ENCODE data around the gene CDHR1. TPM values are rescaled to one million over a fixed set of nuclear protein-coding genes. Genes with fewer than 3 reads are reported as not detected.
"Not testable (repeated sequence)": the region's sequence is repeated elsewhere in the genome, so short reads cannot be mapped to it uniquely, and the experiment has no call there.

The CDHR1 gene
- not detected in 2 replicates for total RNA-seq (2012; rRNA removed)

GRCh38 chr10:84194424-84195043 lies at the start of gene CDHR1:
Gene CDHR1, plus strand, starts transcription at chr10:84194537. Its CDS starts 224 bp downstream, at chr10:84194761.
- H3K36me3 ChIP-seq (ENCODE audit: insufficient read depth, low read length) = no peaks in the 10 kb centered on the region
- H3K9me3 ChIP-seq (replicated peaks; ENCODE audit: low read length) = no peaks in the 10 kb centered on the region
- H3K4me1 ChIP-seq (ENCODE audit: control insufficient read depth, insufficient read depth, low read length) = no peaks in the 10 kb centered on the region
- peak within 1 kb of the TSS; percentile 75 for H3K4me2 ChIP-seq (ENCODE audit: low read length)
- no peak within 1 kb of the TSS for H3K9ac ChIP-seq (ENCODE audit: low read depth, low read length)
- peaks cover 59% of the 10 kb centered on the region for H3K27me3 ChIP-seq (ENCODE audit: control insufficient read depth, insufficient read depth, low read length)
- H3K4me3 ChIP-seq (ENCODE audit: low read length) = peak within 1 kb of the TSS; percentile 56

- H3K9me3 ChIP-seq (replicated peaks; ENCODE audit: low read length) = no peaks in the 10 kb centered on the region
- no peaks in the 10 kb centered on the region for H3K27me3 ChIP-seq (ENCODE audit: control insufficient read depth, insufficient read depth, low read length)
- no peaks in the 10 kb centered on the region for H3K4me1 ChIP-seq (ENCODE audit: control insufficient read depth, insufficient read depth, low read length)
- peaks cover 79% of the 10 kb centered on the region for H3K36me3 ChIP-seq (ENCODE audit: insufficient read depth, low read length)
- H3K4me2 ChIP-seq (ENCODE audit: low read length) = no peak overlapping the region
- H3K4me3 ChIP-seq (ENCODE audit: low read length) = no peak overlapping the region
- no peak overlapping the region for H3K9ac ChIP-seq (ENCODE audit: low read depth, low read length)
Measured at GRCh38 chr10:84147347-84147746, 47.0 kb upstream of the CDHR1 start.

- peaks cover 79% of the 10 kb centered on the region for H3K36me3 ChIP-seq (ENCODE audit: insufficient read depth, low read length)
Measured at GRCh38 chr10:84148006-84148597, 46.2 kb upstream of the CDHR1 start.

GRCh38 chr10:84149854-84150253 lies 44.5 kb upstream of the CDHR1 start:
- Histone ChIP-seq H3K9ac (ENCODE audit: low read depth, low read length) (no peak overlapping the region), H3K27me3 (ENCODE audit: control insufficient read depth, insufficient read depth, low read length) (no peaks in the 10 kb centered on the region), H3K4me3 (ENCODE audit: low read length) (no peak overlapping the region), H3K36me3 (ENCODE audit: insufficient read depth, low read length) (peaks cover 77% of the 10 kb centered on the region), H3K4me1 (ENCODE audit: control insufficient read depth, insufficient read depth, low read length) (no peaks in the 10 kb centered on the region), H3K4me2 (ENCODE audit: low read length) (no peak overlapping the region), H3K9me3 (replicated peaks; ENCODE audit: low read length) (no peaks in the 10 kb centered on the region)

More at GRCh38 chr10:84148006-84148597, 46.2 kb upstream of the CDHR1 start:
- H3K9ac ChIP-seq (ENCODE audit: low read depth, low read length); H3K4me1 ChIP-seq (ENCODE audit: control insufficient read depth, insufficient read depth, low read length); H3K9me3 ChIP-seq (replicated peaks; ENCODE audit: low read length); H3K4me3 ChIP-seq (ENCODE audit: low read length); H3K27me3 ChIP-seq (ENCODE audit: control insufficient read depth, insufficient read depth, low read length); H3K4me2 ChIP-seq (ENCODE audit: low read length): not testable (repeated sequence)

GRCh38 chr10:84152769-84153168 lies 41.6 kb upstream of the CDHR1 start:
- Histone ChIP-seq H3K36me3 (ENCODE audit: insufficient read depth, low read length) (peaks cover 60% of the 10 kb centered on the region), H3K27me3 (ENCODE audit: control insufficient read depth, insufficient read depth, low read length) (no peaks in the 10 kb centered on the region), H3K4me1 (ENCODE audit: control insufficient read depth, insufficient read depth, low read length) (no peaks in the 10 kb centered on the region), H3K9ac (ENCODE audit: low read depth, low read length) (no peak overlapping the region), H3K9me3 (replicated peaks; ENCODE audit: low read length) (no peaks in the 10 kb centered on the region), H3K4me3 (ENCODE audit: low read length) (no peak overlapping the region), H3K4me2 (ENCODE audit: low read length) (no peak overlapping the region)

- no peak overlapping the region for H3K9ac ChIP-seq (ENCODE audit: low read depth, low read length)
- H3K4me1 ChIP-seq (ENCODE audit: control insufficient read depth, insufficient read depth, low read length) = no peaks in the 10 kb centered on the region
- no peak overlapping the region for H3K4me3 ChIP-seq (ENCODE audit: low read length)
- peaks cover 39% of the 10 kb centered on the region for H3K36me3 ChIP-seq (ENCODE audit: insufficient read depth, low read length)
- no peaks in the 10 kb centered on the region for H3K27me3 ChIP-seq (ENCODE audit: control insufficient read depth, insufficient read depth, low read length)
- H3K9me3 ChIP-seq (replicated peaks; ENCODE audit: low read length) = no peaks in the 10 kb centered on the region
- no peak overlapping the region for H3K4me2 ChIP-seq (ENCODE audit: low read length)
Measured at GRCh38 chr10:84155521-84155920, 38.8 kb upstream of the CDHR1 start.

GRCh38 chr10:84156009-84156408 lies 38.3 kb upstream of the CDHR1 start:
- Histone ChIP-seq H3K9ac (ENCODE audit: low read depth, low read length) (no peak overlapping the region), H3K9me3 (replicated peaks; ENCODE audit: low read length) (no peaks in the 10 kb centered on the region), H3K4me2 (ENCODE audit: low read length) (no peak overlapping the region), H3K27me3 (ENCODE audit: control insufficient read depth, insufficient read depth, low read length) (no peaks in the 10 kb centered on the region), H3K4me1 (ENCODE audit: control insufficient read depth, insufficient read depth, low read length) (no peaks in the 10 kb centered on the region), H3K36me3 (ENCODE audit: insufficient read depth, low read length) (peaks cover 34% of the 10 kb centered on the region), H3K4me3 (ENCODE audit: low read length) (no peak overlapping the region)

- Histone ChIP-seq H3K9me3 (replicated peaks; ENCODE audit: low read length) (no peaks in the 10 kb centered on the region), H3K36me3 (ENCODE audit: insufficient read depth, low read length) (peaks cover 28% of the 10 kb centered on the region), H3K4me3 (ENCODE audit: low read length) (no peak overlapping the region), H3K4me1 (ENCODE audit: control insufficient read depth, insufficient read depth, low read length) (no peaks in the 10 kb centered on the region), H3K27me3 (ENCODE audit: control insufficient read depth, insufficient read depth, low read length) (no peaks in the 10 kb centered on the region), H3K9ac (ENCODE audit: low read depth, low read length) (no peak overlapping the region), H3K4me2 (ENCODE audit: low read length) (no peak overlapping the region)
Measured at GRCh38 chr10:84156768-84157167, 37.6 kb upstream of the CDHR1 start.

GRCh38 chr10:84158061-84158460 lies 36.3 kb upstream of the CDHR1 start:
- no peak overlapping the region for H3K9ac ChIP-seq (ENCODE audit: low read depth, low read length)
- no peaks in the 10 kb centered on the region for H3K9me3 ChIP-seq (replicated peaks; ENCODE audit: low read length)
- H3K27me3 ChIP-seq (ENCODE audit: control insufficient read depth, insufficient read depth, low read length) = peaks cover 3% of the 10 kb centered on the region
- H3K36me3 ChIP-seq (ENCODE audit: insufficient read depth, low read length) = peaks cover 18% of the 10 kb centered on the region
- H3K4me2 ChIP-seq (ENCODE audit: low read length) = no peak overlapping the region
- no peak overlapping the region for H3K4me3 ChIP-seq (ENCODE audit: low read length)
- H3K4me1 ChIP-seq (ENCODE audit: control insufficient read depth, insufficient read depth, low read length) = no peaks in the 10 kb centered on the region

GRCh38 chr10:84158550-84158949 lies 35.8 kb upstream of the CDHR1 start:
- Histone ChIP-seq H3K4me3 (ENCODE audit: low read length) (no peak overlapping the region), H3K4me2 (ENCODE audit: low read length) (no peak overlapping the region)

GRCh38 chr10:84159076-84159685 lies 35.2 kb upstream of the CDHR1 start:
- Histone ChIP-seq H3K9me3 (replicated peaks; ENCODE audit: low read length) (no peaks in the 10 kb centered on the region), H3K4me2 (ENCODE audit: low read length) (no peak overlapping the region), H3K27me3 (ENCODE audit: control insufficient read depth, insufficient read depth, low read length) (peaks cover 11% of the 10 kb centered on the region), H3K4me3 (ENCODE audit: low read length) (no peak overlapping the region), H3K9ac (ENCODE audit: low read depth, low read length) (no peak overlapping the region), H3K4me1 (ENCODE audit: control insufficient read depth, insufficient read depth, low read length) (no peaks in the 10 kb centered on the region), H3K36me3 (ENCODE audit: insufficient read depth, low read length) (peaks cover 6% of the 10 kb centered on the region)

More at GRCh38 chr10:84158550-84158949, 35.8 kb upstream of the CDHR1 start:
- Histone ChIP-seq H3K36me3 (ENCODE audit: insufficient read depth, low read length) (peaks cover 13% of the 10 kb centered on the region), H3K9me3 (replicated peaks; ENCODE audit: low read length) (no peaks in the 10 kb centered on the region), H3K27me3 (ENCODE audit: control insufficient read depth, insufficient read depth, low read length) (peaks cover 5% of the 10 kb centered on the region), H3K4me1 (ENCODE audit: control insufficient read depth, insufficient read depth, low read length) (no peaks in the 10 kb centered on the region), H3K9ac (ENCODE audit: low read depth, low read length) (no peak overlapping the region)

Measured in skeletal muscle satellite cell (primary cell).